WTC11 (cell line): Measurements from ENCODE around the gene OPA1. TPM values are rescaled to one million over a fixed set of nuclear protein-coding genes. Genes with fewer than 3 reads are reported as not detected.

ENCODE experiments used
- ATAC-seq: fragments of 200-7000 bp; cut with Tn5 transposase; 2 replicates; pipeline ENCODE4 v1.10.0; 2021; ENCODE audit warnings: mild to moderate bottlenecking, moderate library complexity
- CTCF ChIA-PET: fragments of 300-600 bp; sonication (Branson Sonifier 250); formaldehyde crosslinking; loops from one replicate; lab custom pipeline; 2021; ENCODE audit warnings: antibody characterized with exemption; lab: Charles Lee
- POLR2A ChIA-PET: fragments of 350-600 bp; sonication (Branson Sonifier 250); formaldehyde crosslinking; loops from one replicate; lab custom pipeline; 2021; ENCODE audit warnings: antibody characterized with exemption; lab: Charles Lee
- DNase-seq: peaks from one replicate; pipeline ENCODE4 v3.0.0; 2021; ENCODE audit warnings: low spot score
- H3K27ac Mint-ChIP-seq: 2 replicates; pipeline ENCODE4 v1.8.0; 2021; ENCODE audit warnings: mixed read lengths
- H3K27me3 Mint-ChIP-seq: 2 replicates; pipeline ENCODE4 v1.8.0; 2021; ENCODE audit warnings: low read depth, mild to moderate bottlenecking, moderate library complexity, mixed read lengths
- H3K36me3 Mint-ChIP-seq: 2 replicates; pipeline ENCODE4 v1.8.0; 2021; ENCODE audit warnings: mixed read lengths
- H3K4me1 Mint-ChIP-seq: 2 replicates; pipeline ENCODE4 v1.8.0; 2022; ENCODE audit warnings: mixed read lengths
- H3K4me3 Mint-ChIP-seq: 2 replicates; pipeline ENCODE4 v1.8.0; 2021; ENCODE audit warnings: mild to moderate bottlenecking, moderate library complexity, mixed read lengths
- H3K9me3 Mint-ChIP-seq: 2 replicates; pipeline ENCODE4 v1.8.0; 2021; ENCODE audit warnings: mixed read lengths
- ATF1 ChIP-seq: sonication (generic); formaldehyde crosslinking; IDR thresholded peaks from 2 replicates; pipeline ENCODE4 v1.8.1; 2023; ENCODE audit warnings: mild to moderate bottlenecking, moderate library complexity, missing genetic modification reagents
- ATF2 ChIP-seq: sonication (generic); formaldehyde crosslinking; IDR thresholded peaks from 2 replicates; pipeline ENCODE4 v1.8.1; 2022; ENCODE audit warnings: low read depth, missing genetic modification reagents, borderline replicate concordance
- FOXJ3 ChIP-seq: sonication (generic); formaldehyde crosslinking; IDR thresholded peaks from 2 replicates; pipeline ENCODE4 v1.9.0; 2021; ENCODE audit warnings: missing genetic modification reagents, mild to moderate bottlenecking, borderline replicate concordance
- FOXP1 ChIP-seq: sonication (generic); formaldehyde crosslinking; IDR thresholded peaks from 2 replicates; pipeline ENCODE4 v1.8.0; 2022; ENCODE audit warnings: missing genetic modification reagents, mild to moderate bottlenecking, moderate library complexity, borderline replicate concordance
- JAZF1 ChIP-seq: fragments of 250-450 bp; sonication (Bioruptor Pico); IDR thresholded peaks from 2 replicates; pipeline ENCODE4 v1.9.0; 2021; ENCODE audit warnings: moderate library complexity, mild to moderate bottlenecking, inconsistent platforms
- KAT7 ChIP-seq: sonication (generic); formaldehyde crosslinking; IDR thresholded peaks from 2 replicates; pipeline ENCODE4 v1.8.1; 2023; ENCODE audit warnings: missing genetic modification reagents, mild to moderate bottlenecking, borderline replicate concordance
- MLX ChIP-seq: sonication (generic); formaldehyde crosslinking; IDR thresholded peaks from 2 replicates; pipeline ENCODE4 v1.8.1; 2023; ENCODE audit warnings: mild to moderate bottlenecking, missing genetic modification reagents, moderate library complexity
- RORB ChIP-seq: fragments of 250-450 bp; sonication (Bioruptor Pico); IDR thresholded peaks from 2 replicates; pipeline ENCODE4 v1.9.0; 2021; ENCODE audit warnings: mild to moderate bottlenecking
- SP1 ChIP-seq: sonication (generic); formaldehyde crosslinking; conservative IDR thresholded peaks from 2 replicates; pipeline ENCODE4 v1.8.1; 2022; ENCODE audit warnings: missing genetic modification reagents
- ZBTB21 ChIP-seq: sonication (generic); formaldehyde crosslinking; IDR thresholded peaks from 2 replicates; pipeline ENCODE4 v1.8.1; 2023; ENCODE audit warnings: mild to moderate bottlenecking, missing genetic modification reagents, borderline replicate concordance
- ZNF138 ChIP-seq: sonication (generic); formaldehyde crosslinking; conservative IDR thresholded peaks from 2 replicates; pipeline ENCODE4 v1.8.1; 2022; ENCODE audit warnings: mild to moderate bottlenecking, moderate library complexity, missing genetic modification reagents
- ZNF232 ChIP-seq: sonication (generic); formaldehyde crosslinking; IDR thresholded peaks from 2 replicates; pipeline ENCODE4 v1.8.0; 2022; ENCODE audit warnings: mild to moderate bottlenecking, missing genetic modification reagents
- ZNF317 ChIP-seq: sonication (generic); formaldehyde crosslinking; IDR thresholded peaks from 2 replicates; pipeline ENCODE4 v1.8.1; 2023; ENCODE audit warnings: low read depth, mild to moderate bottlenecking, moderate library complexity, missing genetic modification reagents, borderline replicate concordance
- total RNA-seq: library from RNA; stranded (reverse); gene quantifications from 3 replicates; pipeline ENCODE4 v1.2.3, GENCODE V29; 2021
- TF ChIP-seq, protein P1 (sequence below): sonication (generic); formaldehyde crosslinking; IDR thresholded peaks from 2 replicates; pipeline ENCODE4 v1.8.1; 2022; ENCODE audit warnings: missing genetic modification reagents, borderline replicate concordance
- TF ChIP-seq, protein P2 (sequence below): fragments of 250-450 bp; sonication (Bioruptor Pico); IDR thresholded peaks from 2 replicates; pipeline ENCODE4 v1.9.0; 2021; ENCODE audit warnings: mild to moderate bottlenecking
- TF ChIP-seq, protein P3 (sequence below): sonication (generic); formaldehyde crosslinking; IDR thresholded peaks from 2 replicates; pipeline ENCODE4 v1.8.1; 2022; ENCODE audit warnings: mild to moderate bottlenecking, missing genetic modification reagents, moderate library complexity, borderline replicate concordance
- TF ChIP-seq, protein P4 (sequence below): fragments of 250-450 bp; sonication (Bioruptor Pico); IDR thresholded peaks from 2 replicates; pipeline ENCODE4 v2.1.2; 2022; ENCODE audit warnings: mild to moderate bottlenecking, moderate library complexity
- TF ChIP-seq, protein P5 (sequence below): sonication (generic); formaldehyde crosslinking; IDR thresholded peaks from 2 replicates; pipeline ENCODE4 v1.8.0; 2022; ENCODE audit warnings: mild to moderate bottlenecking, missing genetic modification reagents
- TF ChIP-seq, protein P6 (sequence below): sonication (generic); formaldehyde crosslinking; IDR thresholded peaks from 2 replicates; pipeline ENCODE4 v1.8.1; 2022; ENCODE audit warnings: low read depth, mild to moderate bottlenecking, moderate library complexity, missing genetic modification reagents, borderline replicate concordance

Gene OPA1
- total RNA-seq, 1 experiment from 2014 or later, result 84.7 TPM

DNA sequence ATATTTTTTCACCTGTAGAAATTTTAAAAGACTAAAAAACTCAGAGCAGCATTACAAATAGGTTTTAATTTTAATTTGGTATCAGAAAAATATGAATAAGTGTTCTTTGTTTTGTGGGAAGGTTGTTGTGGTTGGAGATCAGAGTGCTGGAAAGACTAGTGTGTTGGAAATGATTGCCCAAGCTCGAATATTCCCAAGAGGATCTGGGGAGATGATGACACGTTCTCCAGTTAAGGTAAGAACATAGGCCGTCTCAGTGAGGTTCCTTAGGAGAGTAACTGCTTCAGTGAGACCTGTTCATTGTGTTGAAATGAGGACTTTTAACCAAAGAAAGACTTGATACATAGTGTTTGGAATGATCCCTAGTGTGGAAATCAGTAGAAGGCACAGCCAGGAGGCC is 44.8 kb downstream of the OPA1 start:
- no peak for TF ChIP-seq ZNF317 (CRISPR knock-in tag)
- Mint-ChIP-seq H3K4me3 (no peak overlapping the region), H3K4me1 (no peaks in the 10 kb centered on the region), H3K27me3 (no peaks in the 10 kb centered on the region), H3K27ac (no peak overlapping the region), H3K9me3 (no peaks in the 10 kb centered on the region), H3K36me3 (peaks cover 8% of the 10 kb centered on the region)
- no peak for DNase-seq
- ATAC-seq, result no peak
- ChIA-PET POLR2A (no interaction called here), CTCF (no interaction called here)

- Mint-ChIP-seq H3K9me3 (no peaks in the 10 kb centered on the region), H3K27me3 (no peaks in the 10 kb centered on the region), H3K4me3 (no peak overlapping the region), H3K27ac (no peak overlapping the region), H3K4me1 (peaks cover 2% of the 10 kb centered on the region; the same call in 1 of the 2 replicates), H3K36me3 (peaks cover 15% of the 10 kb centered on the region)
- DNase-seq (no peak), ATAC-seq (no peak)
- TF ChIP-seq, protein P1, sequence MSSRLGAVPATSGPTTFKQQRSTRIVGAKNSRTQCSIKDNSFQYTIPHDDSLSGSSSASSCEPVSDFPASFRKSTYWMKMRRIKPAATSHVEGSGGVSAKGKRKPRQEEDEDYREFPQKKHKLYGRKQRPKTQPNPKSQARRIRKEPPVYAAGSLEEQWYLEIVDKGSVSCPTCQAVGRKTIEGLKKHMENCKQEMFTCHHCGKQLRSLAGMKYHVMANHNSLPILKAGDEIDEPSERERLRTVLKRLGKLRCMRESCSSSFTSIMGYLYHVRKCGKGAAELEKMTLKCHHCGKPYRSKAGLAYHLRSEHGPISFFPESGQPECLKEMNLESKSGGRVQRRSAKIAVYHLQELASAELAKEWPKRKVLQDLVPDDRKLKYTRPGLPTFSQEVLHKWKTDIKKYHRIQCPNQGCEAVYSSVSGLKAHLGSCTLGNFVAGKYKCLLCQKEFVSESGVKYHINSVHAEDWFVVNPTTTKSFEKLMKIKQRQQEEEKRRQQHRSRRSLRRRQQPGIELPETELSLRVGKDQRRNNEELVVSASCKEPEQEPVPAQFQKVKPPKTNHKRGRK (CRISPR knock-in tag), result no peak
- no peak for TF ChIP-seq ATF1 (CRISPR knock-in tag)
- TF ChIP-seq ZBTB21 (CRISPR knock-in tag), result no peak
- ChIA-PET POLR2A (no interaction called here), CTCF (no interaction called here)
Observed at GRCh38 chr3:193638833-193639232, 45.8 kb downstream of the OPA1 start.

GRCh38 chr3:193640165-193640715 is 47.2 kb downstream of the OPA1 start:
- Mint-ChIP-seq H3K9me3 (no peaks in the 10 kb centered on the region), H3K4me3 (no peak overlapping the region), H3K27me3 (no peaks in the 10 kb centered on the region), H3K27ac (no peak overlapping the region), H3K4me1 (peaks cover 4% of the 10 kb centered on the region; the same call in 1 of the 2 replicates), H3K36me3 (peaks cover 25% of the 10 kb centered on the region)
- DNase-seq (no peak), ATAC-seq (no peak)
- ChIA-PET CTCF (no interaction called here), POLR2A (no interaction called here)
- no peak for TF ChIP-seq ZNF138 (CRISPR knock-in tag)
- TF ChIP-seq, protein P1 (CRISPR knock-in tag), result no peak
- no peak for TF ChIP-seq RORB (CRISPR knock-in tag)
- TF ChIP-seq ATF2 (CRISPR knock-in tag), result no peak
- TF ChIP-seq, protein P2, sequence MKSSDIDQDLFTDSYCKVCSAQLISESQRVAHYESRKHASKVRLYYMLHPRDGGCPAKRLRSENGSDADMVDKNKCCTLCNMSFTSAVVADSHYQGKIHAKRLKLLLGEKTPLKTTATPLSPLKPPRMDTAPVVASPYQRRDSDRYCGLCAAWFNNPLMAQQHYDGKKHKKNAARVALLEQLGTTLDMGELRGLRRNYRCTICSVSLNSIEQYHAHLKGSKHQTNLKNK (CRISPR knock-in tag), result no peak
- TF ChIP-seq FOXJ3 (CRISPR knock-in tag), result no peak
- TF ChIP-seq KAT7 (CRISPR knock-in tag), result no peak
- TF ChIP-seq JAZF1 (CRISPR knock-in tag), result no peak
- TF ChIP-seq, protein P3, sequence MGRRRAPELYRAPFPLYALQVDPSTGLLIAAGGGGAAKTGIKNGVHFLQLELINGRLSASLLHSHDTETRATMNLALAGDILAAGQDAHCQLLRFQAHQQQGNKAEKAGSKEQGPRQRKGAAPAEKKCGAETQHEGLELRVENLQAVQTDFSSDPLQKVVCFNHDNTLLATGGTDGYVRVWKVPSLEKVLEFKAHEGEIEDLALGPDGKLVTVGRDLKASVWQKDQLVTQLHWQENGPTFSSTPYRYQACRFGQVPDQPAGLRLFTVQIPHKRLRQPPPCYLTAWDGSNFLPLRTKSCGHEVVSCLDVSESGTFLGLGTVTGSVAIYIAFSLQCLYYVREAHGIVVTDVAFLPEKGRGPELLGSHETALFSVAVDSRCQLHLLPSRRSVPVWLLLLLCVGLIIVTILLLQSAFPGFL (CRISPR knock-in tag), result no peak
- TF ChIP-seq FOXP1, result no peak
- TF ChIP-seq ZNF232 (CRISPR knock-in tag), result no peak
- TF ChIP-seq, protein P4, sequence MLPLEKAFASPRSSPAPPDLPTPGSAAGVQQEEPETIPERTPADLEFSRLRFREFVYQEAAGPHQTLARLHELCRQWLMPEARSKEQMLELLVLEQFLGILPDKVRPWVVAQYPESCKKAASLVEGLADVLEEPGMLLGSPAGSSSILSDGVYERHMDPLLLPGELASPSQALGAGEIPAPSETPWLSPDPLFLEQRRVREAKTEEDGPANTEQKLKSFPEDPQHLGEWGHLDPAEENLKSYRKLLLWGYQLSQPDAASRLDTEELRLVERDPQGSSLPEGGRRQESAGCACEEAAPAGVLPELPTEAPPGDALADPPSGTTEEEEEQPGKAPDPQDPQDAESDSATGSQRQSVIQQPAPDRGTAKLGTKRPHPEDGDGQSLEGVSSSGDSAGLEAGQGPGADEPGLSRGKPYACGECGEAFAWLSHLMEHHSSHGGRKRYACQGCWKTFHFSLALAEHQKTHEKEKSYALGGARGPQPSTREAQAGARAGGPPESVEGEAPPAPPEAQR (CRISPR knock-in tag), result no peak
- TF ChIP-seq, protein P5, sequence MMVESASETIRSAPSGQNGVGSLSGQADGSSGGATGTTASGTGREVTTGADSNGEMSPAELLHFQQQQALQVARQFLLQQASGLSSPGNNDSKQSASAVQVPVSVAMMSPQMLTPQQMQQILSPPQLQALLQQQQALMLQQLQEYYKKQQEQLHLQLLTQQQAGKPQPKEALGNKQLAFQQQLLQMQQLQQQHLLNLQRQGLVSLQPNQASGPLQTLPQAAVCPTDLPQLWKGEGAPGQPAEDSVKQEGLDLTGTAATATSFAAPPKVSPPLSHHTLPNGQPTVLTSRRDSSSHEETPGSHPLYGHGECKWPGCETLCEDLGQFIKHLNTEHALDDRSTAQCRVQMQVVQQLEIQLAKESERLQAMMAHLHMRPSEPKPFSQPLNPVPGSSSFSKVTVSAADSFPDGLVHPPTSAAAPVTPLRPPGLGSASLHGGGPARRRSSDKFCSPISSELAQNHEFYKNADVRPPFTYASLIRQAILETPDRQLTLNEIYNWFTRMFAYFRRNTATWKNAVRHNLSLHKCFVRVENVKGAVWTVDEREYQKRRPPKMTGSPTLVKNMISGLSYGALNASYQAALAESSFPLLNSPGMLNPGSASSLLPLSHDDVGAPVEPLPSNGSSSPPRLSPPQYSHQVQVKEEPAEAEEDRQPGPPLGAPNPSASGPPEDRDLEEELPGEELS (CRISPR knock-in tag), result no peak
- TF ChIP-seq, protein P6, sequence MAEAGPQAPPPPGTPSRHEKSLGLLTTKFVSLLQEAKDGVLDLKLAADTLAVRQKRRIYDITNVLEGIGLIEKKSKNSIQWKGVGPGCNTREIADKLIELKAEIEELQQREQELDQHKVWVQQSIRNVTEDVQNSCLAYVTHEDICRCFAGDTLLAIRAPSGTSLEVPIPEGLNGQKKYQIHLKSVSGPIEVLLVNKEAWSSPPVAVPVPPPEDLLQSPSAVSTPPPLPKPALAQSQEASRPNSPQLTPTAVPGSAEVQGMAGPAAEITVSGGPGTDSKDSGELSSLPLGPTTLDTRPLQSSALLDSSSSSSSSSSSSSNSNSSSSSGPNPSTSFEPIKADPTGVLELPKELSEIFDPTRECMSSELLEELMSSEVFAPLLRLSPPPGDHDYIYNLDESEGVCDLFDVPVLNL (CRISPR knock-in tag), result no peak
- no peak for TF ChIP-seq SP1
- no peak for TF ChIP-seq MLX (CRISPR knock-in tag)
